Measurements from ENCODE around the gene ANKRD40CL. TPM values are rescaled to one million over a fixed set of nuclear protein-coding genes. Genes with fewer than 3 reads are reported as not detected.

The ANKRD40CL gene
- total RNA-seq, 2 experiments from 2014 or later: not detected

- Histone ChIP-seq H3K27ac (ENCODE audit: low read depth in 1 of 2, low read length in 2 of 2) (no peak overlapping the region), H3K9me3 (ENCODE audit: control insufficient read depth in 1 of 2, insufficient read depth in 1 of 2, low read length in 2 of 2) (no peaks in the 10 kb centered on the region), H3K4me1 (ENCODE audit: insufficient read depth, low read length) (no peaks in the 10 kb centered on the region), H3K4me3 (ENCODE audit: low read length) (no peak overlapping the region), H3K36me3 (ENCODE audit: insufficient read depth, low read length) (peaks cover 5% of the 10 kb centered on the region), H3K27me3 (ENCODE audit: control insufficient read depth in 1 of 2, insufficient read depth in 2 of 2, low read length in 2 of 2) (no peaks in the 10 kb centered on the region)
- Mint-ChIP-seq H3K9me3 (no peaks in the 10 kb centered on the region), H3K4me3 (no peak overlapping the region), H3K27ac (no peak overlapping the region), H3K27me3 (no peaks in the 10 kb centered on the region), H3K36me3 (ENCODE audit: low read depth) (peaks cover 16% of the 10 kb centered on the region), H3K4me1 (ENCODE audit: low read depth) (peaks cover 19% of the 10 kb centered on the region)
- intact Hi-C loops (cut with DNase I, micrococcal nuclease): no loop called here
- ATAC-seq (ENCODE audit: poor library complexity) (no peak), DNase-seq (no peak)
- CTCF ChIA-PET: no interaction called here
- POLR2A ChIA-PET: no interaction called here
- TF ChIP-seq, protein P1, sequence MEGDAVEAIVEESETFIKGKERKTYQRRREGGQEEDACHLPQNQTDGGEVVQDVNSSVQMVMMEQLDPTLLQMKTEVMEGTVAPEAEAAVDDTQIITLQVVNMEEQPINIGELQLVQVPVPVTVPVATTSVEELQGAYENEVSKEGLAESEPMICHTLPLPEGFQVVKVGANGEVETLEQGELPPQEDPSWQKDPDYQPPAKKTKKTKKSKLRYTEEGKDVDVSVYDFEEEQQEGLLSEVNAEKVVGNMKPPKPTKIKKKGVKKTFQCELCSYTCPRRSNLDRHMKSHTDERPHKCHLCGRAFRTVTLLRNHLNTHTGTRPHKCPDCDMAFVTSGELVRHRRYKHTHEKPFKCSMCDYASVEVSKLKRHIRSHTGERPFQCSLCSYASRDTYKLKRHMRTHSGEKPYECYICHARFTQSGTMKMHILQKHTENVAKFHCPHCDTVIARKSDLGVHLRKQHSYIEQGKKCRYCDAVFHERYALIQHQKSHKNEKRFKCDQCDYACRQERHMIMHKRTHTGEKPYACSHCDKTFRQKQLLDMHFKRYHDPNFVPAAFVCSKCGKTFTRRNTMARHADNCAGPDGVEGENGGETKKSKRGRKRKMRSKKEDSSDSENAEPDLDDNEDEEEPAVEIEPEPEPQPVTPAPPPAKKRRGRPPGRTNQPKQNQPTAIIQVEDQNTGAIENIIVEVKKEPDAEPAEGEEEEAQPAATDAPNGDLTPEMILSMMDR (IDR thresholded peaks at IDR 0.05): no peak
These were observed 8.3 kb downstream of the ANKRD40CL start for GRCh38 chr17:50758989-50759544.

DNA sequence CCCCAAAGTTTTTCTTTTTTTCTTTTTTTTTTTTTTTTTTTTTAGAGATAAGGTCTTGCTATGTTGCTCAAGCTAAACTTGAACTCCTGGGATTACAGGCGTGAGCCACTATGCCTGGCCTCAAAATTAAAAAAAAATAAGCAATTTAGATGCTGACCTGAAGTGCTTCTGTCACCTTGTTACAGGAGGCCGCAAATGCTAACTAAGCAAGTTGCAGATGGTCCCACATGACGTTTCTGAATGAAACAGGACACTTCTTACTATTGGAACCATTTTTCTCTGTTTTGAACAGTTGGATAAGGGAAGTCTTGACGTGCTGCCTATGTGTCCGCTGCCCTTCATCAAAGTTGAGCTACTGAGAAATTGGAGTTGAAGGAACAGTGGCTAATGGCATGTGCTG is 8.8 kb downstream of the ANKRD40CL start:
- Histone ChIP-seq H3K36me3 (ENCODE audit: insufficient read depth, low read length) (peaks cover 10% of the 10 kb centered on the region), H3K27me3 (ENCODE audit: control insufficient read depth in 1 of 2, insufficient read depth in 2 of 2, low read length in 2 of 2) (no peaks in the 10 kb centered on the region), H3K27ac (ENCODE audit: low read depth in 1 of 2, low read length in 2 of 2) (no peak overlapping the region), H3K9me3 (ENCODE audit: control insufficient read depth in 1 of 2, insufficient read depth in 1 of 2, low read length in 2 of 2) (no peaks in the 10 kb centered on the region), H3K4me1 (ENCODE audit: insufficient read depth, low read length) (no peaks in the 10 kb centered on the region), H3K4me3 (ENCODE audit: low read length) (no peak overlapping the region)
- no peak for DNase-seq
- POLR2A ChIA-PET: no interaction called here
- TF ChIP-seq, protein P1 (IDR thresholded peaks at IDR 0.05): no peak
- intact Hi-C loops (cut with DNase I, micrococcal nuclease): no loop called here
- Mint-ChIP-seq H3K4me1 (ENCODE audit: low read depth) (peaks cover 13% of the 10 kb centered on the region), H3K9me3 (no peaks in the 10 kb centered on the region), H3K4me3 (no peak overlapping the region), H3K27me3 (no peaks in the 10 kb centered on the region), H3K27ac (no peak overlapping the region), H3K36me3 (ENCODE audit: low read depth) (peaks cover 21% of the 10 kb centered on the region)
- CTCF ChIA-PET: no interaction called here
- ATAC-seq (ENCODE audit: poor library complexity): no peak

DNA sequence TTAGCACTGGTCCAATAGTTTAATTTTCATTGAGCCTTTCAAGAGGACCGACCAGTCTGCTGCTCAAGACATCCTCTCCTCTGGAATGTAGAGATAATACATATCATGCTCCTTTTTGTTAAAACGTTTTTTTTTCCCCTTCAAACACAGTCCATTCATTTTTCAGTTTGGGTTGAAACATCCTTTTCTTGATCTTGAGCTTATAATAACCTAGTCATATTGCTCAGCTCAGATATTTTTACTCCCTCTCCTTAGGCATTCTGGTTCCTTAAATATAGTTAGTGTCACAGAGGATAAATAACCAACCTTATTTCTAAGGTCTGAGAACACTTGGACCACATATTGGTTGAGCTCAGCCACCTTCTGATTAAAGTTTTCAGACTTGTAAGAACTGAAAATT is 12.8 kb downstream of the ANKRD40CL start:
- Mint-ChIP-seq H3K36me3 (ENCODE audit: low read depth) (peaks cover 58% of the 10 kb centered on the region), H3K4me3 (no peak overlapping the region)
- CTCF ChIA-PET: no interaction called here

More for the DNA sequence above, 12.8 kb downstream of the ANKRD40CL start:
- POLR2A ChIA-PET: interaction anchor here (0.7 kb wide), 1 partner anchor 188 kb away, joined by 4 read pairs; no protein-coding TSS in a partner anchor
- H3K9me3 Mint-ChIP-seq: no peaks in the 10 kb centered on the region
- intact Hi-C loops (cut with DNase I, micrococcal nuclease): no loop called here
- peaks cover 5% of the 10 kb centered on the region for H3K4me1 Mint-ChIP-seq (ENCODE audit: low read depth)
- ATAC-seq (ENCODE audit: poor library complexity) (no peak), DNase-seq (no peak)
- TF ChIP-seq, protein P1 (IDR thresholded peaks at IDR 0.05): no peak
- Histone ChIP-seq H3K27me3 (ENCODE audit: control insufficient read depth in 1 of 2, insufficient read depth in 2 of 2, low read length in 2 of 2) (no peaks in the 10 kb centered on the region), H3K4me3 (ENCODE audit: low read length) (no peak overlapping the region), H3K4me1 (ENCODE audit: insufficient read depth, low read length) (no peaks in the 10 kb centered on the region), H3K36me3 (ENCODE audit: insufficient read depth, low read length) (peaks cover 49% of the 10 kb centered on the region), H3K27ac (ENCODE audit: low read depth in 1 of 2, low read length in 2 of 2) (no peak overlapping the region), H3K9me3 (ENCODE audit: control insufficient read depth in 1 of 2, insufficient read depth in 1 of 2, low read length in 2 of 2) (no peaks in the 10 kb centered on the region)
- H3K27me3 Mint-ChIP-seq: no peaks in the 10 kb centered on the region
- peak overlapping the region; percentile 21 for H3K27ac Mint-ChIP-seq
